ENCODE data around the gene PAK6. TPM values are rescaled to one million over a fixed set of nuclear protein-coding genes. Genes with fewer than 3 reads are reported as not detected.

The PAK6 gene
- total RNA-seq, 1 donor from 2014 or later = not detected

GRCh38 chr15:40240619-40241221 is 1.9 kb downstream of the PAK6 start:
- Mint-ChIP-seq H3K36me3 (ENCODE audit: unreplicated experiment) (no peaks in the 10 kb centered on the region), H3K27me3 (ENCODE audit: unreplicated experiment) (peaks cover 6% of the 10 kb centered on the region), H3K27ac (ENCODE audit: unreplicated experiment) (no peak overlapping the region), H3K4me3 (ENCODE audit: unreplicated experiment) (no peak overlapping the region), H3K9me3 (ENCODE audit: unreplicated experiment) (peaks cover 2% of the 10 kb centered on the region), H3K4me1 (ENCODE audit: low read depth, unreplicated experiment) (peaks cover 5% of the 10 kb centered on the region)
- no peak for TF ChIP-seq CTCF (IDR thresholded peaks at IDR 0.05; ENCODE audit: partially characterized antibody, unreplicated experiment)
- DNase-seq = no peak

DNA sequence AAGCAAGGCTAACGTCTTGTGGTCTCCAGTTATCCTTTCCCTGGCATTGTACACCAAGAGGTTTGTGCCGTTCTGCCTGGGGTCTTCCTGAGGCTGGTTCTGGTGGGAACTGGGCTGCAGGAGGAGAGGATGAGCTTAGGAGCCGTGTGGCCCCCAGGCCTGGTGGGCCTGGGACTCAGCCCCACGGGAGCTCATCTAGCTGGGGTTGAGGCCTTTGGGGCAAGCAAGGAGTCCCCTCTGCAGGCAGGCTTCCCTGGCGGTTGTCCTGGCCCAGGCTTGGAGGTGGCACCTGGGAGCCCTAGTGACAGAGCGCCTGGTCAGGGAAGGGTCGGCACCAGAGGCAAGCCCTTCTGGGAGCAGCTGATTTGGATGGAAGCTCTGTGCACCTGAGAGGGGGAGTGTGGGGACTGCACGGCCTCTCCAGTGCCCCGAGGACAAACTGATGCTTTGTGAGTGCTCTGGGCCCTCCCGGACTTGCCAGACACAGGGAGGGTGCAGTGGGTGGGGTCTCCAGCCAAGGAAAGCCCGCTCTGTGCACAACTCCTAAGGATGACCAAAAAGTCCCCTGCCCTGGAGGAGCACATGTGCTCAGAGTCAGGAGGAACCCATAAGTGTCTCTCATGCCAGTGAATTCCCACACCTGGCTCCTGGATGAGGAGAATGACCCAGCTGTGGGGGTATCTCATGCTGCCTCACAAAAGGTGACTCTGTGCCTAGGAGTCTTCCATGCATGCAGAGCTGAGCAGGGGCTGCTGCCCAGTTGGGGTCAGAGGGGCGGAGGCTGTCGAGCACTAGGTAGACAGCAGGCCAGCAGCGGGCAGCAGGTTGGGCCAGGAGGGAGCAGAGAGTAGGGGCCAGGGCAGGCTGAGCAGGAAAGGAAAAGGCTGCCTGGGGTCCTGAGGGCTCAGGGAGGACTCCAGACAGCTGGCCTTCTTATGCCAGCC is 2.7 kb downstream of the PAK6 start:
- H3K4me1 Mint-ChIP-seq (ENCODE audit: low read depth, unreplicated experiment) = peaks cover 5% of the 10 kb centered on the region
- no peak for TF ChIP-seq CTCF (IDR thresholded peaks at IDR 0.05; ENCODE audit: partially characterized antibody, unreplicated experiment)

DNA sequence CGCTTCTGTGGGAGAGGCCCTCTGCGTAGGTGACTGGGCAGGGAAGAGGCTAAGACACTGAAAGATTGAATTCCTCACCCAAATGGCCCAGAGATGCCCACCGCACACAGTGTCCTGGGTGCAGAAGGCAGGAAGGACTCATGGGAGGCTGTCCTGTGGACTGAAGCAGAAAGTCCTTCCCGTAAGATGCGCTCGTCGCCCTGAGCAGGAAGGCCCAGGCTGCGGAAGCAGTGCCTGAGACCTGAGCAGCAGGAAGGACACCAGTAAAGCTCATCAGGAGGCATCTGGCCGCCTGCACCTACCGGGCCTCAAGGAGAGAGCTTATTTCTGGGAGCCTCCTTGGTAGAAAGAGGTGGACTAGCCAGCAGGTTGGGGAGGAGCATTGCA is 3.3 kb downstream of the PAK6 start:
- TF ChIP-seq CTCF (IDR thresholded peaks at IDR 0.05; ENCODE audit: partially characterized antibody, unreplicated experiment) = no peak
- no peak overlapping the region for H3K27ac Mint-ChIP-seq (ENCODE audit: unreplicated experiment)
- H3K9me3 Mint-ChIP-seq (ENCODE audit: unreplicated experiment) = peaks cover 2% of the 10 kb centered on the region
- DNase-seq = no peak
- H3K27me3 Mint-ChIP-seq (ENCODE audit: unreplicated experiment) = peaks cover 6% of the 10 kb centered on the region
- no peak overlapping the region for H3K4me3 Mint-ChIP-seq (ENCODE audit: unreplicated experiment)
- no peaks in the 10 kb centered on the region for H3K36me3 Mint-ChIP-seq (ENCODE audit: unreplicated experiment)
- peaks cover 5% of the 10 kb centered on the region for H3K4me1 Mint-ChIP-seq (ENCODE audit: low read depth, unreplicated experiment)

More for the DNA sequence above, 2.7 kb downstream of the PAK6 start:
- no peak overlapping the region for H3K4me3 Mint-ChIP-seq (ENCODE audit: unreplicated experiment)
- H3K36me3 Mint-ChIP-seq (ENCODE audit: unreplicated experiment) = no peaks in the 10 kb centered on the region
- H3K27ac Mint-ChIP-seq (ENCODE audit: unreplicated experiment) = no peak overlapping the region
- peaks cover 2% of the 10 kb centered on the region for H3K9me3 Mint-ChIP-seq (ENCODE audit: unreplicated experiment)
- no peak for DNase-seq
- peaks cover 6% of the 10 kb centered on the region for H3K27me3 Mint-ChIP-seq (ENCODE audit: unreplicated experiment)

GRCh38 chr15:40242601-40243000 is 3.7 kb downstream of the PAK6 start:
- peaks cover 6% of the 10 kb centered on the region for H3K27me3 Mint-ChIP-seq (ENCODE audit: unreplicated experiment)
- H3K4me1 Mint-ChIP-seq (ENCODE audit: low read depth, unreplicated experiment) = peaks cover 5% of the 10 kb centered on the region
- H3K36me3 Mint-ChIP-seq (ENCODE audit: unreplicated experiment) = no peaks in the 10 kb centered on the region
- no peak overlapping the region for H3K4me3 Mint-ChIP-seq (ENCODE audit: unreplicated experiment)
- no peak overlapping the region for H3K27ac Mint-ChIP-seq (ENCODE audit: unreplicated experiment)
- no peak for DNase-seq
- peaks cover 2% of the 10 kb centered on the region for H3K9me3 Mint-ChIP-seq (ENCODE audit: unreplicated experiment)
- TF ChIP-seq CTCF (IDR thresholded peaks at IDR 0.05; ENCODE audit: partially characterized antibody, unreplicated experiment) = no peak

All from glutamatergic neuron (in vitro differentiated cells).